ENCODE results near the gene ABCB11. TPM values are rescaled to one million over a fixed set of nuclear protein-coding genes. Genes with fewer than 3 reads are reported as not detected.

The ABCB11 gene
- total RNA-seq, 1 experiment from 2014 or later = 0.66 TPM

GRCh38 chr2:168988755-168989154 lies 42.4 kb downstream of the ABCB11 start:
- H3K36me3 ChIP-seq (replicated peaks; ENCODE audit: control insufficient read depth, insufficient read depth, low read length) = no peaks in the 10 kb centered on the region
- DNase-seq = no peak
- no peak overlapping the region for H3K4me3 ChIP-seq (ENCODE audit: insufficient read depth, low read depth, low read length)
- H3K27me3 ChIP-seq (ENCODE audit: control insufficient read depth, insufficient read depth, low read length) = no peaks in the 10 kb centered on the region

- H3K27me3 ChIP-seq (ENCODE audit: control insufficient read depth, insufficient read depth, low read length) = no peaks in the 10 kb centered on the region
- DNase-seq = no peak
- H3K4me3 ChIP-seq (ENCODE audit: insufficient read depth, low read depth, low read length) = no peak overlapping the region
- H3K36me3 ChIP-seq (replicated peaks; ENCODE audit: control insufficient read depth, insufficient read depth, low read length) = no peaks in the 10 kb centered on the region
These were observed 44.7 kb downstream of the ABCB11 start for GRCh38 chr2:168986398-168986943.

- no peak overlapping the region for H3K4me3 ChIP-seq (ENCODE audit: insufficient read depth, low read depth, low read length)
- no peaks in the 10 kb centered on the region for H3K27me3 ChIP-seq (ENCODE audit: control insufficient read depth, insufficient read depth, low read length)
- DNase-seq = no peak
- H3K36me3 ChIP-seq (replicated peaks; ENCODE audit: control insufficient read depth, insufficient read depth, low read length) = no peaks in the 10 kb centered on the region
These were observed 49.5 kb downstream of the ABCB11 start for GRCh38 chr2:168981651-168982050.

GRCh38 chr2:168978461-168978861 lies 52.7 kb downstream of the ABCB11 start:
- no peak for DNase-seq
- Histone ChIP-seq H3K4me3 (ENCODE audit: insufficient read depth, low read depth, low read length) (no peak overlapping the region), H3K27me3 (ENCODE audit: control insufficient read depth, insufficient read depth, low read length) (no peaks in the 10 kb centered on the region), H3K36me3 (replicated peaks; ENCODE audit: control insufficient read depth, insufficient read depth, low read length) (no peaks in the 10 kb centered on the region)

GRCh38 chr2:168977608-168978007 lies 53.5 kb downstream of the ABCB11 start:
- Histone ChIP-seq H3K27me3 (ENCODE audit: control insufficient read depth, insufficient read depth, low read length) (no peaks in the 10 kb centered on the region), H3K36me3 (replicated peaks; ENCODE audit: control insufficient read depth, insufficient read depth, low read length) (no peaks in the 10 kb centered on the region), H3K4me3 (ENCODE audit: insufficient read depth, low read depth, low read length) (no peak overlapping the region)
- DNase-seq = no peak

DNA sequence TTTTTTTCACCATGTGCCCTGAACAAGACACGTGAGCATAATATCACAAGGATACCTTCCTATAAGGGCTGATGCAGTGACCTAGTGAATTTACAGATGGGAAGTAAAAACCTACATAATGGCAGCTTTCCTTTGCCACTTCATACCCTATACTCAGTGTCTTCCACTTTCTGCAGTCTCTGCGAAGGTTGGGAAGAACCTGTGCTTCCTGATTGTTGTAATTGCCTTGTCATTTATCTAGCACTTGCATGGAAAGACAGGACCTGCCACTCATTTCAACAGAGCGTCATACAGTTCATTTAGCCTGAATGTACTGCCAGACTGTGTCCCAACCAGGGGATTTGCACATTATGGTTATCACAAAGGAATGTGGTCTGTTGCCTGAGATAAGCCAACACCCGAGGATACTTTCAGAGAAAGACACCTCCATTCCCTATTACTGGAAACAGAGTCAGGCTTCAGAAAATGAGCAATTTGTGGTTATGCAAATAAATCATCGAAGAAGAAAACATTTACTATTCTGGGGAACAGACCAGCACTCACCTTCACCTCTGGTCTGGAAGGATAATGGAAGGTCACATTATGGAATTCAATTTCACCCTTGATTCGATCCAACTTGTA lies 55.0 kb downstream of the ABCB11 start:
- DNase-seq = no peak
- Histone ChIP-seq H3K36me3 (replicated peaks; ENCODE audit: control insufficient read depth, insufficient read depth, low read length) (no peaks in the 10 kb centered on the region), H3K4me3 (ENCODE audit: insufficient read depth, low read depth, low read length) (no peak overlapping the region), H3K27me3 (ENCODE audit: control insufficient read depth, insufficient read depth, low read length) (no peaks in the 10 kb centered on the region)

- H3K27me3 ChIP-seq (ENCODE audit: control insufficient read depth, insufficient read depth, low read length) = no peaks in the 10 kb centered on the region
- no peaks in the 10 kb centered on the region for H3K36me3 ChIP-seq (replicated peaks; ENCODE audit: control insufficient read depth, insufficient read depth, low read length)
- DNase-seq = no peak
- H3K4me3 ChIP-seq (ENCODE audit: insufficient read depth, low read depth, low read length) = no peak overlapping the region
These were observed 56.7 kb downstream of the ABCB11 start for GRCh38 chr2:168974428-168974827.

DNA sequence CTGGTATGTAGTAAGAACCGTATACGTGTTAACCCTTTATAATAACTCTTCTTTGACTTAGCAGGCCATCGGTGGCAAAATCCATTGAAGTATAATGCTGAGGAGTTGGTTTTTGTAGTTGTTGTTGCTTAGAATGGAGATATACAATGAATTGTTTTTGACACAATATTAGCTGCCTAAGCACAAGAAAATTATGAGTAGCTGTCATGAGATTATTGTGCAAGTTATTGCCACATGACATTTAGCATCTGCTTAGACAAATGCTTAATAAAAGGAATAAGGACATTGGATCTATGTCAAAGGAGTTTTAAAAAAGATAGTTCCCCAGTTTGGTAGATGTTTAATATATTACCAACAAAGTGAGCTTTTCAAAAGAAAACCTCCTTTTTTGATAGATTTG lies 59.9 kb downstream of the ABCB11 start:
- DNase-seq = no peak
- Histone ChIP-seq H3K36me3 (replicated peaks; ENCODE audit: control insufficient read depth, insufficient read depth, low read length) (no peaks in the 10 kb centered on the region), H3K27me3 (ENCODE audit: control insufficient read depth, insufficient read depth, low read length) (no peaks in the 10 kb centered on the region), H3K4me3 (ENCODE audit: insufficient read depth, low read depth, low read length) (no peak overlapping the region)

- DNase-seq = no peak
- H3K36me3 ChIP-seq (replicated peaks; ENCODE audit: control insufficient read depth, insufficient read depth, low read length) = no peaks in the 10 kb centered on the region
- H3K4me3 ChIP-seq (ENCODE audit: insufficient read depth, low read depth, low read length) = no peak overlapping the region
- no peaks in the 10 kb centered on the region for H3K27me3 ChIP-seq (ENCODE audit: control insufficient read depth, insufficient read depth, low read length)
These were observed 60.4 kb downstream of the ABCB11 start for GRCh38 chr2:168970711-168971233.

GRCh38 chr2:168969865-168970264 lies 61.3 kb downstream of the ABCB11 start:
- H3K36me3 ChIP-seq (replicated peaks; ENCODE audit: control insufficient read depth, insufficient read depth, low read length) = no peaks in the 10 kb centered on the region
- no peak for DNase-seq
- no peaks in the 10 kb centered on the region for H3K27me3 ChIP-seq (ENCODE audit: control insufficient read depth, insufficient read depth, low read length)
- no peak overlapping the region for H3K4me3 ChIP-seq (ENCODE audit: insufficient read depth, low read depth, low read length)

DNA sequence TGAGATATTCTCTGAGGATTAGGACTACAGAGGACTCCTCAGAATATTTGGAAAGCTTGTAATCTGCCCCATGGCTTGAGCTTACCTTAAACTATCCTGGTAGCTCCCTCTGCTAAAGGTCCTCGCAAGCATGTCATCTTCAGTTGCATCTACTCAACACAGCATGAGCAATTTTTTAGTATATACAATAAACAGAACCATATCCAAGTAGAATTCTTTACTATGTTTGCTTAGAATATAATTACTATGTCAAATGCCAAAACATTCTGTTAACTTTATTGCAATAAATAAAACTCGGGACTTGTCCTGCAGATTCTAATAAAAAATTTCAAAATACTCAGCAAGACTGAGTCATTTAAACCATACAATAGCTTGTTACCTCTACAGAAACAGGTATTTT lies 62.8 kb downstream of the ABCB11 start:
- Histone ChIP-seq H3K27me3 (ENCODE audit: control insufficient read depth, insufficient read depth, low read length) (no peaks in the 10 kb centered on the region), H3K36me3 (replicated peaks; ENCODE audit: control insufficient read depth, insufficient read depth, low read length) (no peaks in the 10 kb centered on the region), H3K4me3 (ENCODE audit: insufficient read depth, low read depth, low read length) (no peak overlapping the region)
- no peak for DNase-seq

DNA sequence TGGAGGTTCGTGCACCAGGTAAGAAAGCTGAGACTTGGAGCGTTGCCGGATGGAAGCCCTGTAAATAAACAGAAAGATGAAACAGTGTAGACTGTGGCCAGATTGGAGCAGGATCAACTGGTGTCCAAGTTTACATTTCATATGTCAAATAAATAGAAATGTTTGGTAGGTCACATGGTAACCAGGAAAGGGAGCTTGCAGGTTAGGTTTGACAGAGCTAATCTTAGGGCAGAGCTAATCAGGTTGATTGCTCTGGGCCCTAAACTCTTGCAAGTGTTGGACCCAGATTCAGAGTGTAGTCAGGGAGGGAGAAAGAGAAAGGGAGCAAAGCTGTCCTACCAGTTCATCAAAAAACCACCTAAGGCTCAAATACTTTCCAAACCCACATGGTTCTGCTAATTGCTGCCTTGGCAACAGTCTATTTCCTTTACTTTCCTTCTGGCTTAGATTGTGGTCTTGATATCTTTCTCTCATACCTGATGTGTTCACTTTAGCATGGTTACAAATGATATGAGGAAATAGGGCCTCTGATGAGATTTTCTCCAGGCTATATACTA lies 66.8 kb downstream of the ABCB11 start:
- no peaks in the 10 kb centered on the region for H3K27me3 ChIP-seq (ENCODE audit: control insufficient read depth, insufficient read depth, low read length)
- DNase-seq = no peak
- no peak overlapping the region for H3K4me3 ChIP-seq (ENCODE audit: insufficient read depth, low read depth, low read length)
- no peaks in the 10 kb centered on the region for H3K36me3 ChIP-seq (replicated peaks; ENCODE audit: control insufficient read depth, insufficient read depth, low read length)

- no peak for DNase-seq
- Histone ChIP-seq H3K4me3 (ENCODE audit: insufficient read depth, low read depth, low read length) (no peak overlapping the region), H3K36me3 (replicated peaks; ENCODE audit: control insufficient read depth, insufficient read depth, low read length) (no peaks in the 10 kb centered on the region), H3K27me3 (ENCODE audit: control insufficient read depth, insufficient read depth, low read length) (no peaks in the 10 kb centered on the region)
These were observed 68.5 kb downstream of the ABCB11 start for GRCh38 chr2:168962636-168963035.

- DNase-seq = peak; percentile 7
These were observed 69.5 kb downstream of the ABCB11 start for GRCh38 chr2:168961450-168962229.

DNA sequence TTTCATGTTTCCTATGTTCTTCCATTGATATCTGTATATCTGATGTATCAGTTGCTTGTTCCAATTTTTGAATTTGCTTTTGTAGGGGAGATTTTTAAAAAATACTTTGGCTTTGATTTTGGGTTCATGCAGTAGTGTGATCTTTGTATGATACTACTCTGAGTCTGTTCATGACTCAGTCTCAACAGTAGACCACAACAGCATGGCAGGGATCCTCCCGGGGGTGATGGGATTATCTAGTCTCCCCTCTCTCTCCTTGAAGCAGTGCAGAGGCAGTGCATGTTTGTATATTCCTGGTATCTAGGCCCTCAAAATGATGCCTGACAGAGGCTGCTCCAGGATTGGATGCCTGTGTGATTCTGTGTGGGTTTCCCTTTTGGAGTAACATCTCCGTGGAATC lies 74.7 kb downstream of the ABCB11 start:
- no peak overlapping the region for H3K4me3 ChIP-seq (ENCODE audit: insufficient read depth, low read depth, low read length)
- H3K27me3 ChIP-seq (ENCODE audit: control insufficient read depth, insufficient read depth, low read length) = no peaks in the 10 kb centered on the region
- no peaks in the 10 kb centered on the region for H3K36me3 ChIP-seq (replicated peaks; ENCODE audit: control insufficient read depth, insufficient read depth, low read length)
- no peak for DNase-seq

More at GRCh38 chr2:168961450-168962229, 69.5 kb downstream of the ABCB11 start:
- Histone ChIP-seq H3K27me3 (ENCODE audit: control insufficient read depth, insufficient read depth, low read length) (no peaks in the 10 kb centered on the region), H3K4me3 (ENCODE audit: insufficient read depth, low read depth, low read length) (no peak overlapping the region), H3K36me3 (replicated peaks; ENCODE audit: control insufficient read depth, insufficient read depth, low read length) (no peaks in the 10 kb centered on the region)

Data from H7 (cell line).